SH-SY5Y (cell line): ENCODE data around the gene EPS8L2.

Source experiments
- GATA2 ChIP-seq: IDR thresholded peaks from 2 replicates; pipeline ENCODE4 v1.6.1; 2011; ENCODE audit warnings: mild to moderate bottlenecking, low read depth, low read length
- GATA3 ChIP-seq: IDR thresholded peaks from 2 replicates; pipeline ENCODE4 v1.6.1; 2011; ENCODE audit warnings: low read depth, mild to moderate bottlenecking, low read length, moderate library complexity

DNA sequence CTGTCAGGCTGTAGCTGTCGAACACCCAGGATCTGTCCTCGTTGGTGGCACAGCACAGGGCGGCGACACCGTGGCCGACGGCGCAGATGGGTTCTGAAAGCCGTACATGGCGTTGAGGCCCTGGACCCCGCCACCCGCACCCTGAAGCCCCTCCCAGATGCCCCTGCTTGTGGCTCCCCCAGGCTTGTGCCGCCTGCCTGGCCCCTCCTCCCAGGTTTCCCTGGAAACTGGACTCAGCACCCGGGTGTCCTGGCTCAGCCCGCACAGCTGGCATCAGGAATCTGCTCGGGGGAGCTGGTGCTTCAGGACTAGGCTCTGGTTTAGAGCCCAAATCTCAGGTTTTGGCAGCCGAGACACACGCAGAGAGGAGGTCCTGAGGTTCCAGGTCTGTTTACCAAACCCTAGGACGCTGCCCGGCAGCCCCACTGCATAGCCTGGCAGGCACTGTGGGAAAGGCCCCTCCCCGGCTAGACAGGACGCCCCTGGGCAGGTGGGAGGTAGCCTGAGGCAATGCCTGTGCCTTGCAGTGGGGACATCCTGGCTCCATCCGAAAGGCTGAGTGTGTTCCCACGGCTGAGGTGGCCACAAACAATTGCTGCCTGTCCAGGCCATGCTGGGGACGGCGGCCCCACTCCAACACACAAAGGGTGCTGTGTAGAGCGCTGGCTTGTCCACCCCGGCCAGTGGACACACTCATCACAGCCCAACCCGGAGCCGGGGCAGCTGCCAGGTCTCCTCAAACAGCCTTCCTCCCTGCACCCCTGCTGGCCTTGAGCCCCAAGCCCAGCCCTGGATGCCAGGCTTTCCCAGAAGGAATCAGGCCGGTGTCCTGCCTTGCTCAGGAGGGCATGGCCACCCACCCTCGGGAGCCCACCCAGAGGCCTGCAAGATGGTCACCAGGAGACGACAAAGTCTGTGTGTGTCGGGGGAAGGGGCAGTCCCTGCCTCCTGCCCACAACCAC lies 66.7 kb downstream of the EPS8L2 start:
- TF ChIP-seq GATA3 (no peak), GATA2 (no peak)
